ENCODE data around the gene ZNF618.

GRCh38 chr9:114056527-114056926 is 180.4 kb downstream of the ZNF618 start:
- no peak for TF ChIP-seq POLR2A (IDR thresholded peaks at IDR 0.05; ENCODE audit: low read depth, low read length)
- no peak for TF ChIP-seq POLR2AphosphoS5 (IDR thresholded peaks at IDR 0.05; ENCODE audit: low read depth, low read length)
- no peak for TF ChIP-seq TAF1 (IDR thresholded peaks at IDR 0.05; ENCODE audit: borderline replicate concordance, low read depth, low read length)

Measured in GM12892 (cell line).